ENCODE results near the gene OR2B6. TPM values are rescaled to one million over a fixed set of nuclear protein-coding genes. Genes with fewer than 3 reads are reported as not detected.
"Not testable (repeated sequence)": the region's sequence is repeated elsewhere in the genome, so short reads cannot be mapped to it uniquely, and the experiment has no call there.

OR2B6 gene
- total and polyA plus RNA-seq, 2 donors (not counting 1 experiment from before 2014, with no cell fraction given) = 0.17 TPM; not detected in 1

GRCh38 chr6:27922949-27923348, 34.1 kb upstream of the OR2B6 start:
- Histone ChIP-seq H3K4me2 (ENCODE audit: extremely low read depth, insufficient read depth, low read length) (no peak overlapping the region), H3K4me3 (replicated peaks in 1 of 4; ENCODE audit: control extremely low read depth in 1 of 4, insufficient read depth in 1 of 4, low read depth in 3 of 4, low read length in 4 of 4) (no peak overlapping the region), H3K36me3 (ENCODE audit: control insufficient read depth, insufficient read depth, low read length) (no peaks in the 10 kb centered on the region), H3K9ac (ENCODE audit: insufficient read depth, low read length) (no peak overlapping the region), H3K4me1 (ENCODE audit: control insufficient read depth, extremely low read depth, insufficient read depth, low read length) (no peaks in the 10 kb centered on the region), H3K9me3 (ENCODE audit: control insufficient read depth, insufficient read depth, low read depth, low read length) (no peaks in the 10 kb centered on the region), H3K27ac (ENCODE audit: insufficient read depth, low read length) (no peak overlapping the region), H3K79me2 (ENCODE audit: control insufficient read depth, insufficient read depth, low read length) (no peaks in the 10 kb centered on the region), H2AFZ (ENCODE audit: low read length) (no peak overlapping the region), H4K20me1 (ENCODE audit: control insufficient read depth, extremely low read depth, insufficient read depth, low read length) (no peaks in the 10 kb centered on the region), H3K27me3 (ENCODE audit: control insufficient read depth, insufficient read depth, low read length) (no peaks in the 10 kb centered on the region)
- TF ChIP-seq EZH2 (IDR thresholded peaks at IDR 0.05; ENCODE audit: low read length, missing control alignments) (no peak), CTCF (conservative IDR thresholded peaks at IDR 0.05 in 1 of 2, IDR thresholded peaks at IDR 0.05 in 1 of 2; ENCODE audit: low read depth in 1 of 2, low read length in 2 of 2) (no peak)
- no peak for DNase-seq (ENCODE audit: low read depth in 2 of 2)

DNA sequence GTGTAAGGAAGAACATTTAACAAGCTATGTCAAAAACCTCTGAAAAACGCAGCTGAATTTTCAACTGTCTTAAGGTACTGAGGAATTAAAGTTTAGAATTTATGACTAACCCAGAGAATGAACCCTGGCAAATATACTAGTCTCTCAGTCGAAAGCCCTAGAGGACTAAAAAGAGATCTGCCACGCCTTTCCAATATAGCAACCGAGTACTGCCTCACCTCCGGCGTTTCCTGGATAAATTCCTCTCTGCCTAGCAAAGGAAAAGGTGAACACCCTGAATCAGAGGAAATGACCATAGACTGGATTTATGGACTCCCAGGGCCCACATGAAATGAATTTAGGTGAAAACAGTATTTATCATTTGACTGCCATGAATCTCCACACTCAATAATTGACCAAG, 32.9 kb upstream of the OR2B6 start:
- Histone ChIP-seq H3K36me3 (ENCODE audit: control insufficient read depth, insufficient read depth, low read length) (no peaks in the 10 kb centered on the region), H3K4me3 (replicated peaks in 1 of 4; ENCODE audit: control extremely low read depth in 1 of 4, insufficient read depth in 1 of 4, low read depth in 3 of 4, low read length in 4 of 4) (no peak overlapping the region), H3K9ac (ENCODE audit: insufficient read depth, low read length) (no peak overlapping the region), H3K27me3 (ENCODE audit: control insufficient read depth, insufficient read depth, low read length) (no peaks in the 10 kb centered on the region), H3K79me2 (ENCODE audit: control insufficient read depth, insufficient read depth, low read length) (no peaks in the 10 kb centered on the region), H3K27ac (ENCODE audit: insufficient read depth, low read length) (no peak overlapping the region), H3K4me1 (ENCODE audit: control insufficient read depth, extremely low read depth, insufficient read depth, low read length) (no peaks in the 10 kb centered on the region), H2AFZ (ENCODE audit: low read length) (no peak overlapping the region), H3K4me2 (ENCODE audit: extremely low read depth, insufficient read depth, low read length) (no peak overlapping the region), H3K9me3 (ENCODE audit: control insufficient read depth, insufficient read depth, low read depth, low read length) (no peaks in the 10 kb centered on the region), H4K20me1 (ENCODE audit: control insufficient read depth, extremely low read depth, insufficient read depth, low read length) (no peaks in the 10 kb centered on the region)
- no peak for DNase-seq (ENCODE audit: low read depth in 2 of 2)
- TF ChIP-seq EZH2 (IDR thresholded peaks at IDR 0.05; ENCODE audit: low read length, missing control alignments) = no peak
- no peak for TF ChIP-seq CTCF (conservative IDR thresholded peaks at IDR 0.05 in 1 of 2, IDR thresholded peaks at IDR 0.05 in 1 of 2; ENCODE audit: low read depth in 1 of 2, low read length in 2 of 2)

- H4K20me1 ChIP-seq (ENCODE audit: control insufficient read depth, extremely low read depth, insufficient read depth, low read length); H3K4me2 ChIP-seq (ENCODE audit: extremely low read depth, insufficient read depth, low read length); H3K36me3 ChIP-seq (ENCODE audit: control insufficient read depth, insufficient read depth, low read length); H3K9ac ChIP-seq (ENCODE audit: insufficient read depth, low read length); H3K27me3 ChIP-seq (ENCODE audit: control insufficient read depth, insufficient read depth, low read length); H2AFZ ChIP-seq (ENCODE audit: low read length); DNase-seq (ENCODE audit: low read depth in 2 of 2); H3K27ac ChIP-seq (ENCODE audit: insufficient read depth, low read length); H3K4me3 ChIP-seq (replicated peaks in 1 of 4; ENCODE audit: control extremely low read depth in 1 of 4, insufficient read depth in 1 of 4, low read depth in 3 of 4, low read length in 4 of 4); H3K9me3 ChIP-seq (ENCODE audit: control insufficient read depth, insufficient read depth, low read depth, low read length); H3K79me2 ChIP-seq (ENCODE audit: control insufficient read depth, insufficient read depth, low read length); H3K4me1 ChIP-seq (ENCODE audit: control insufficient read depth, extremely low read depth, insufficient read depth, low read length): not testable (repeated sequence)
These were observed 29.0 kb upstream of the OR2B6 start for GRCh38 chr6:27928041-27928440.

DNA sequence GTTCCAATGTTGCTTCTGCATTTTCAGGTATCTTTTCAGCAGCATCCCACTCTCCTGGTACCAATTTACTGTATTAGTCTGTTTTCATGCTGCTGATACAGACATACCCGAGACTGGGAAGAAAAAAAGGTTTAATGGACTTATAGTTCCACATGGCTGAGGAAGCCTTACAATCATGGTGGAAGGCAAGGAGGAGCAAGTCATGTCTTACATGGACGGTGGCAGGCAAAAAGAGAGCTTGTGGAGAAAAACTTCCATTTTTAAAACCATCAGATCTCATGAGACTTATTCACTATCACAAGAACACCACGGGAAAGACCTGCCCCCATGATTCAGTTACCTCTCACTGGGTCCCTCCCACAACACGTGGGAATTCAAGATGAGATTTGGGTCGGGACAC, 27.1 kb upstream of the OR2B6 start:
- H3K79me2 ChIP-seq (ENCODE audit: control insufficient read depth, insufficient read depth, low read length); H3K4me2 ChIP-seq (ENCODE audit: extremely low read depth, insufficient read depth, low read length); H3K27ac ChIP-seq (ENCODE audit: insufficient read depth, low read length); H4K20me1 ChIP-seq (ENCODE audit: control insufficient read depth, extremely low read depth, insufficient read depth, low read length); H3K4me3 ChIP-seq (replicated peaks in 1 of 4; ENCODE audit: control extremely low read depth in 1 of 4, insufficient read depth in 1 of 4, low read depth in 3 of 4, low read length in 4 of 4); H3K9ac ChIP-seq (ENCODE audit: insufficient read depth, low read length); H3K27me3 ChIP-seq (ENCODE audit: control insufficient read depth, insufficient read depth, low read length); DNase-seq (ENCODE audit: low read depth in 2 of 2); H2AFZ ChIP-seq (ENCODE audit: low read length); H3K4me1 ChIP-seq (ENCODE audit: control insufficient read depth, extremely low read depth, insufficient read depth, low read length); H3K9me3 ChIP-seq (ENCODE audit: control insufficient read depth, insufficient read depth, low read depth, low read length); H3K36me3 ChIP-seq (ENCODE audit: control insufficient read depth, insufficient read depth, low read length): not testable (repeated sequence)
